NCI-H1694 treated with DMSO at 0.1 percent for 48 hours (cell line): ENCODE measurements around the gene ADARB2.

Source experiments
- DNase-seq: peaks from one replicate; lab custom pipeline; 2025; lab: John Stamatoyannopoulos, UW

ADARB2 gene

GRCh38 chr10:1153805-1154351 lies 583.4 kb downstream of the ADARB2 start:
- no peak for DNase-seq

GRCh38 chr10:1153251-1153763 lies 584.0 kb downstream of the ADARB2 start:
- DNase-seq: peak; percentile 12

GRCh38 chr10:1152386-1153250 lies 584.7 kb downstream of the ADARB2 start:
- no peak for DNase-seq

GRCh38 chr10:1151076-1152033 lies 586.0 kb downstream of the ADARB2 start:
- DNase-seq: no peak

GRCh38 chr10:1150638-1150955 lies 586.7 kb downstream of the ADARB2 start:
- DNase-seq: no peak

- DNase-seq: no peak
These were observed 587.3 kb downstream of the ADARB2 start for GRCh38 chr10:1149793-1150637.

GRCh38 chr10:1148855-1149605 lies 588.3 kb downstream of the ADARB2 start:
- DNase-seq: no peak

GRCh38 chr10:1147810-1148209 lies 589.5 kb downstream of the ADARB2 start:
- DNase-seq: no peak

GRCh38 chr10:1142596-1142995 lies 594.7 kb downstream of the ADARB2 start:
- DNase-seq: no peak

- DNase-seq: no peak
These were observed 595.6 kb downstream of the ADARB2 start for GRCh38 chr10:1141701-1142100.

GRCh38 chr10:1141261-1141660 lies 596.1 kb downstream of the ADARB2 start:
- no peak for DNase-seq

GRCh38 chr10:1138529-1138928 lies 598.8 kb downstream of the ADARB2 start:
- no peak for DNase-seq

- DNase-seq: no peak
These were observed 599.7 kb downstream of the ADARB2 start for GRCh38 chr10:1137499-1138163.

GRCh38 chr10:1136268-1136667 lies 601.1 kb downstream of the ADARB2 start:
- no peak for DNase-seq

GRCh38 chr10:1134156-1134555 lies 603.2 kb downstream of the ADARB2 start:
- DNase-seq: no peak

- DNase-seq: no peak
These were observed 603.8 kb downstream of the ADARB2 start for GRCh38 chr10:1133495-1134045.

GRCh38 chr10:1132584-1132983 lies 604.7 kb downstream of the ADARB2 start:
- DNase-seq: no peak

GRCh38 chr10:1130995-1131790 lies 606.1 kb downstream of the ADARB2 start:
- no peak for DNase-seq

- DNase-seq: no peak
These were observed 607.1 kb downstream of the ADARB2 start for GRCh38 chr10:1130226-1130625.
